Esophagus squamous epithelium (tissue), 5 donors: ENCODE results near the gene SRGAP3. TPM values are rescaled to one million over a fixed set of nuclear protein-coding genes. Genes with fewer than 3 reads are reported as not detected.

Experiments
- DNase-seq: peaks from one replicate; lab custom pipeline; 2025; lab: John Stamatoyannopoulos, UW
- H3K27ac ChIP-seq, 4 donors: fragments of 200-600 bp; sonication (generic); one replicate each; pipeline ENCODE4 v1.5.1; 2016 to 2019; ENCODE audit warnings: mild to moderate bottlenecking in 1 of 4
- H3K27me3 ChIP-seq, 4 donors: fragments of 200-600 bp; sonication (generic); 1 replicate in 3 of 4; 2 replicates in 1 of 4; pipeline versions ENCODE4 v1.5.1 to v1.6.0; 2017 to 2021; ENCODE audit warnings: antibody characterized with exemption in 1 of 4
- H3K36me3 ChIP-seq, 3 donors: fragments of 200-600 bp; sonication (generic); one replicate each; pipeline ENCODE4 v1.5.1; 2016 to 2019
- H3K4me1 ChIP-seq, 3 donors: fragments of 200-600 bp; sonication (generic); one replicate each; pipeline ENCODE4 v1.5.1; 2017 to 2019
- H3K4me3 ChIP-seq, 4 donors: fragments of 200-600 bp; sonication (generic); 1 replicate in 3 of 4; 2 replicates in 1 of 4; pipeline ENCODE4 v1.5.1; 2016 to 2019; ENCODE audit warnings: mild to moderate bottlenecking in 2 of 4, moderate library complexity in 1 of 4
- H3K9me3 ChIP-seq, 3 donors: fragments of 200-600 bp; sonication (generic); one replicate each; pipeline ENCODE4 v1.5.1; 2016 to 2019
- POLR2A ChIP-seq, 4 donors: fragments of 450-650 bp; IDR thresholded peaks; one replicate each; pipeline ENCODE4 v1.6.1; 2017; ENCODE audit warnings: antibody characterized with exemption in 4 of 4, mild to moderate bottlenecking in 4 of 4, moderate library complexity in 3 of 4
- WGBS, 2 donors: methylation state at CpG; one replicate each; pipeline ENCODE4 v1.1.5; 2018; 5-methylcytosine and 5-hydroxymethylcytosine counted together
- intact Hi-C: fragments of 100-400 bp; cut with DNase I; formaldehyde crosslinking; loops from one replicate; pipeline ENCODE4 v1.15.0; 2022
- total RNA-seq, 4 donors: library from RNA; depleted of rRNA; stranded (reverse); fragments of >200 nt; gene quantifications; one replicate each; pipeline ENCODE4 v1.1.0, GENCODE V29; 2016
- TF ChIP-seq, protein P1 (sequence below), 6 experiments: fragments of 450-650 bp in 4 of 6; fragments of 200-600 bp in 2 of 6; sonication (generic) in 2 of 6; IDR thresholded peaks; one replicate each; pipeline ENCODE4 v1.5.1; 2016 to 2019; ENCODE audit warnings: antibody characterized with exemption in 6 of 6, mild to moderate bottlenecking in 4 of 6, moderate library complexity in 4 of 6
- donor health status: DM: yes; HTN: yes; CAD: no.

SRGAP3 gene
- total RNA-seq, 4 donors from 2014 or later, result 4.0 to 15.8 (median 6.6) TPM

DNA sequence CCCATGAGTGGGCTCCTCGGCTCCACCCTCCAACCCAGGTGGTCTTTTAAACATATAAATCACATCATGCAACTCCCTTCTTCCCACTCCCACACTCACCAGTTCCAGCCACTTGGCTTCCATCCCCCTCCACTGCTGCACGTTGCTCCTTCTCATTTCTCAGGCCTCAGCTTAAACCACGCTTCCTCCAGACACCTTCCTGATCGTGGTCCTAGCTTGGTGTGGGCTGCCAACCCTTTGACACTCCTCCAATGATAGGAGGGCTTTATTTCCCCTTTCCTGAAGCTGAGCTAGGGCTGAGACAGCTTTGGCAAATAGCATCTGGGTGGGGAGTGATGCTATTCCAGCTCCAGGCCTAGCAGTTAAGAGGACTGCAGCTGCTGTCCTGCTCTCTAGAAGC, 130.1 kb downstream of the SRGAP3 start:
- Histone ChIP-seq H3K9me3 (no peaks in the 10 kb centered on the region), H3K36me3 (peaks cover 0 to 33% (median 0%) of the 10 kb centered on the region in 3 donors), H3K27me3 (no peaks in the 10 kb centered on the region), H3K4me3 (no peak overlapping the region), H3K4me1 (no peaks in the 10 kb centered on the region), H3K27ac (no peak overlapping the region)
- 82 to 87% methylated on average over 4 of the region's 4 CpGs for WGBS, 2 donors
- no peak for TF ChIP-seq POLR2A (IDR thresholded peaks at IDR 0.05)
- TF ChIP-seq, protein P1, sequence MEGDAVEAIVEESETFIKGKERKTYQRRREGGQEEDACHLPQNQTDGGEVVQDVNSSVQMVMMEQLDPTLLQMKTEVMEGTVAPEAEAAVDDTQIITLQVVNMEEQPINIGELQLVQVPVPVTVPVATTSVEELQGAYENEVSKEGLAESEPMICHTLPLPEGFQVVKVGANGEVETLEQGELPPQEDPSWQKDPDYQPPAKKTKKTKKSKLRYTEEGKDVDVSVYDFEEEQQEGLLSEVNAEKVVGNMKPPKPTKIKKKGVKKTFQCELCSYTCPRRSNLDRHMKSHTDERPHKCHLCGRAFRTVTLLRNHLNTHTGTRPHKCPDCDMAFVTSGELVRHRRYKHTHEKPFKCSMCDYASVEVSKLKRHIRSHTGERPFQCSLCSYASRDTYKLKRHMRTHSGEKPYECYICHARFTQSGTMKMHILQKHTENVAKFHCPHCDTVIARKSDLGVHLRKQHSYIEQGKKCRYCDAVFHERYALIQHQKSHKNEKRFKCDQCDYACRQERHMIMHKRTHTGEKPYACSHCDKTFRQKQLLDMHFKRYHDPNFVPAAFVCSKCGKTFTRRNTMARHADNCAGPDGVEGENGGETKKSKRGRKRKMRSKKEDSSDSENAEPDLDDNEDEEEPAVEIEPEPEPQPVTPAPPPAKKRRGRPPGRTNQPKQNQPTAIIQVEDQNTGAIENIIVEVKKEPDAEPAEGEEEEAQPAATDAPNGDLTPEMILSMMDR (IDR thresholded peaks at IDR 0.05), result no peak
- intact Hi-C loops, result no loop called here
- DNase-seq, result no peak

- Histone ChIP-seq H3K27me3 (no peaks in the 10 kb centered on the region), H3K27ac (no peak overlapping the region), H3K9me3 (no peaks in the 10 kb centered on the region), H3K4me1 (no peaks in the 10 kb centered on the region), H3K4me3 (no peak overlapping the region), H3K36me3 (peaks cover 0 to 31% (median 0%) of the 10 kb centered on the region in 3 donors)
- DNase-seq, result no peak
- intact Hi-C loops, result no loop called here
- WGBS, 2 donors, result 67 to 90% methylated on average over 1 of the region's 2 CpGs
- no peak for TF ChIP-seq POLR2A (IDR thresholded peaks at IDR 0.05)
- TF ChIP-seq, protein P1 (IDR thresholded peaks at IDR 0.05), result no peak
Measured at GRCh38 chr3:9118222-9118621, 131.2 kb downstream of the SRGAP3 start.

DNA sequence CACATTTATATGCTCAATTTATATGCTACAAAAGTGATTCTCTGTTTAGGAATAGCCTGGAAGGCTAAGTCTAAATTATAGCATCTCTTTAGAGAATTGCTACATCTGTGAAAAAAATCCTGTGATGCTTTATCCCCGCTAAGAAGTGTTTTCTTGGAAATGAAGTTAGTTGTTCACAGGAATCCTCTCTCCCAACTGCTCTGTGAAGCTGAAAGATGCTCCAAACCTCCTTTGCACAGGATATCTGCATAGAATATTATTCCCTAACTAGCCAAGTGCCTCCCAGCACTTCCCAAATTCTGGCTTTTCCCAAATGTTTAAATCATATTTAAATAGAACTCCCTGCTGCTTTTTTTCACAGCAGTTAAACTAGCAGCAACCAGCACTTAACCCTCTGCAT, 132.2 kb downstream of the SRGAP3 start:
- H3K4me1 ChIP-seq, result peaks cover 0 to 2% (median 0%) of the 10 kb centered on the region in 3 donors
- 57 to 95% methylated on average over 1 of the region's 1 CpG for WGBS, 2 donors
- intact Hi-C loops, result no loop called here
- H3K9me3 ChIP-seq, result no peaks in the 10 kb centered on the region
- H3K4me3 ChIP-seq, result no peak overlapping the region
- DNase-seq, result no peak
- TF ChIP-seq POLR2A (IDR thresholded peaks at IDR 0.05), result no peak
- TF ChIP-seq, protein P1 (IDR thresholded peaks at IDR 0.05), result no peak
- H3K27me3 ChIP-seq, result no peaks in the 10 kb centered on the region
- H3K27ac ChIP-seq, result no peak overlapping the region
- peaks cover 0 to 25% (median 0%) of the 10 kb centered on the region in 3 donors for H3K36me3 ChIP-seq

DNA sequence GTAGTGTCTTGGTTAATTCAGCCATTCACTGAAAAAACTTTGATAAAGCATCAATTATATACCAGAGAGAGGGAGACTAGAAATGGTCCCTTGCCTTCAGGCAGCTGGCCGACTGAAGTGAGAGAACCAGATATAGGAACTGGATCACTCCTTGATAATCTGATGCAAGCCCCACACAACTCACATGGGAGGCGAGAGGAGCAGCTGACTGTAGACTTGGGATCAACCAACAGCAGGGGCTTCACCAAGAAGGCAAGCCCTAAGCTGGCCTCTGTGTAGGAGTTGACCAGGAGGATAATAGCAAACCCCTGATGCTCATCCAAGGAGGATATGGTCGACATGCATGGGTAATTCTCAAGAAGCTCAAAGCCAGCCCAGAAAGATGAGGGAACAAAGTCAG, 133.1 kb downstream of the SRGAP3 start:
- TF ChIP-seq, protein P1 (IDR thresholded peaks at IDR 0.05), result no peak
- no peak for TF ChIP-seq POLR2A (IDR thresholded peaks at IDR 0.05)
- no peaks in the 10 kb centered on the region for H3K27me3 ChIP-seq
- no peak overlapping the region for H3K27ac ChIP-seq
- no peak for DNase-seq
- no peaks in the 10 kb centered on the region for H3K9me3 ChIP-seq
- WGBS, 2 donors, result 69 to 86% methylated on average over 3 of the region's 3 CpGs
- H3K36me3 ChIP-seq, result peaks cover 0 to 16% (median 0%) of the 10 kb centered on the region in 3 donors
- peaks cover 0 to 9% (median 0%) of the 10 kb centered on the region in 3 donors for H3K4me1 ChIP-seq
- no peak overlapping the region for H3K4me3 ChIP-seq
- intact Hi-C loops, result no loop called here

- Histone ChIP-seq H3K4me3 (no peak overlapping the region), H3K27me3 (no peaks in the 10 kb centered on the region), H3K4me1 (peaks cover 0 to 9% (median 0%) of the 10 kb centered on the region in 3 donors), H3K36me3 (peaks cover 0 to 14% (median 0%) of the 10 kb centered on the region in 3 donors), H3K9me3 (no peaks in the 10 kb centered on the region), H3K27ac (no peak overlapping the region)
- TF ChIP-seq, protein P1 (IDR thresholded peaks at IDR 0.05), result no peak
- TF ChIP-seq POLR2A (IDR thresholded peaks at IDR 0.05), result no peak
- no peak for DNase-seq
- intact Hi-C loops, result no loop called here
- WGBS, 2 donors, result 73 to 85% methylated on average over 2 of the region's 2 CpGs
Measured at GRCh38 chr3:9115336-9115735, 134.1 kb downstream of the SRGAP3 start.
